Endodermal cell (in vitro differentiated cells): ENCODE data around the gene MACO1. TPM values are rescaled to one million over a fixed set of nuclear protein-coding genes. Genes with fewer than 3 reads are reported as not detected.
"Not testable (repeated sequence)": the region's sequence is repeated elsewhere in the genome, so short reads cannot be mapped to it uniquely, and the experiment has no call there.

Experiments used
- DNase-seq: peaks from one replicate; pipeline ENCODE4 v3.0.0-alpha.2; 2017
- H3K27ac ChIP-seq: 2 replicates; pipeline ENCODE4 v1.5.1; 2013; ENCODE audit warnings: mild to moderate bottlenecking, low read depth, low read length, moderate library complexity
- H3K27me3 ChIP-seq: 2 replicates; pipeline ENCODE4 v1.6.1; 2013; ENCODE audit warnings: mild to moderate bottlenecking, low read length, moderate library complexity; ENCODE audit not compliant: insufficient read depth, control insufficient read depth, poor library complexity, severe bottlenecking
- H3K36me3 ChIP-seq: 2 replicates; pipeline ENCODE4 v1.7.0; 2013; ENCODE audit warnings: mild to moderate bottlenecking, low read length, moderate library complexity; ENCODE audit not compliant: control insufficient read depth, insufficient read depth
- H3K4me1 ChIP-seq: one replicate; pipeline ENCODE4 v1.7.0; 2013; ENCODE audit warnings: low read length; ENCODE audit not compliant: control insufficient read depth, insufficient read depth
- H3K4me3 ChIP-seq: 2 replicates; pipeline ENCODE4 v1.5.1; 2013; ENCODE audit warnings: mild to moderate bottlenecking, low read length, moderate library complexity
- H3K9ac ChIP-seq: 2 replicates; pipeline ENCODE4 v1.6.1; 2013; ENCODE audit warnings: mild to moderate bottlenecking, low read length, moderate library complexity; ENCODE audit not compliant: poor library complexity, severe bottlenecking; ENCODE audit errors: extremely low read depth
- H3K9me3 ChIP-seq: 2 replicates; pipeline ENCODE4 v1.6.1; 2013; ENCODE audit warnings: mild to moderate bottlenecking, low read length, moderate library complexity; ENCODE audit not compliant: control insufficient read depth
- H3K27ac Mint-ChIP-seq: 2 replicates; pipeline ENCODE4 v1.8.0; 2020; ENCODE audit warnings: mixed read lengths
- H3K27me3 Mint-ChIP-seq: 2 replicates; pipeline ENCODE4 v1.8.0; 2021; ENCODE audit warnings: mild to moderate bottlenecking, mixed read lengths; ENCODE audit not compliant: insufficient read depth
- H3K36me3 Mint-ChIP-seq: 2 replicates; pipeline ENCODE4 v1.8.0; 2020; ENCODE audit warnings: low read depth, mixed read lengths
- H3K4me1 Mint-ChIP-seq: 2 replicates; pipeline ENCODE4 v1.8.0; 2020; ENCODE audit warnings: mixed read lengths
- H3K4me3 Mint-ChIP-seq: 2 replicates; pipeline ENCODE4 v1.8.0; 2020; ENCODE audit warnings: mild to moderate bottlenecking, moderate library complexity, mixed read lengths
- H3K9me3 Mint-ChIP-seq: 2 replicates; pipeline ENCODE4 v1.8.0; 2020; ENCODE audit warnings: mild to moderate bottlenecking, mixed read lengths
- WGBS, 2 experiments: methylation state at CpG; one replicate each; pipeline versions ENCODE4 v1.1.5 to v1.1.7; 2013; ENCODE audit warnings: missing lambda C conversion rate in 2 of 2, mixed read lengths in 1 of 2; ENCODE audit not compliant: insufficient coverage in 1 of 2, insufficient read length in 1 of 2; 5-methylcytosine and 5-hydroxymethylcytosine counted together
- total RNA-seq, 2 donors: library from RNA; stranded (reverse); fragmentation: NEBNext Ultra II Directional in 1 of 2; extraction: Animal tissue kit (Norgen Biotek cat#: 25700) in 1 of 2; gene quantifications; 2 replicates in 1 of 2; 3 replicates in 1 of 2; pipeline ENCODE4 v1.2.1, GENCODE V29; 2021
- TF ChIP-seq, protein P1 (sequence below): fragments of 200-600 bp; sonication (generic); conservative IDR thresholded peaks from 2 replicates; pipeline ENCODE4 v1.5.0; 2021; ENCODE audit warnings: antibody characterized with exemption, mild to moderate bottlenecking

Gene MACO1
- total RNA-seq, 2 donors from 2014 or later, result 13.1 to 14.1 TPM

DNA sequence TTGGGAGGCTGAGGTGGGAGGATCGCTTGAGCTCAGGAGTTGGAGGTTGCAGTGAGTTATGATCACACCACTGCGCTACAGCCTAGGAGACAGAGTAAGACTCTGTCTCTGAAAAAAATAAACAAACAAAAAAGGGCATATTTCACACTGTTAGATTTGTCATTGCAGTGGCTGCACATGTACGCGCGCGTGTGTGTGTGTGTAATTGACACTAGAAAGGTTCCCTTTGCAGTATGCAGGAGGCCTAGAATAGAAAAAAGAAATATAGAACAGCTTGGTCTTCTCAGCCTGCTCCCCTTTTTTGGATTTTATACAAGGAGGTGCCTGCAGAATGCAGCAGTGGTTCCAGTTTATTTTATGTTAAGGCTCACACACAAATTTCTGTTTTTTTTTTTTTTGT is 8.6 kb downstream of the MACO1 start:
- TF ChIP-seq, protein P1, sequence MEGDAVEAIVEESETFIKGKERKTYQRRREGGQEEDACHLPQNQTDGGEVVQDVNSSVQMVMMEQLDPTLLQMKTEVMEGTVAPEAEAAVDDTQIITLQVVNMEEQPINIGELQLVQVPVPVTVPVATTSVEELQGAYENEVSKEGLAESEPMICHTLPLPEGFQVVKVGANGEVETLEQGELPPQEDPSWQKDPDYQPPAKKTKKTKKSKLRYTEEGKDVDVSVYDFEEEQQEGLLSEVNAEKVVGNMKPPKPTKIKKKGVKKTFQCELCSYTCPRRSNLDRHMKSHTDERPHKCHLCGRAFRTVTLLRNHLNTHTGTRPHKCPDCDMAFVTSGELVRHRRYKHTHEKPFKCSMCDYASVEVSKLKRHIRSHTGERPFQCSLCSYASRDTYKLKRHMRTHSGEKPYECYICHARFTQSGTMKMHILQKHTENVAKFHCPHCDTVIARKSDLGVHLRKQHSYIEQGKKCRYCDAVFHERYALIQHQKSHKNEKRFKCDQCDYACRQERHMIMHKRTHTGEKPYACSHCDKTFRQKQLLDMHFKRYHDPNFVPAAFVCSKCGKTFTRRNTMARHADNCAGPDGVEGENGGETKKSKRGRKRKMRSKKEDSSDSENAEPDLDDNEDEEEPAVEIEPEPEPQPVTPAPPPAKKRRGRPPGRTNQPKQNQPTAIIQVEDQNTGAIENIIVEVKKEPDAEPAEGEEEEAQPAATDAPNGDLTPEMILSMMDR, result no peak
- Mint-ChIP-seq H3K4me1 (peaks cover 7% of the 10 kb centered on the region), H3K36me3 (no peaks in the 10 kb centered on the region), H3K27ac (no peak overlapping the region), H3K9me3 (no peaks in the 10 kb centered on the region), H3K27me3 (no peaks in the 10 kb centered on the region), H3K4me3 (no peak overlapping the region)
- no peaks in the 10 kb centered on the region for H3K36me3 ChIP-seq
- H3K27me3 ChIP-seq, result no peaks in the 10 kb centered on the region
- H3K4me3 ChIP-seq, result no peak overlapping the region
- no peaks in the 10 kb centered on the region for H3K9me3 ChIP-seq
- H3K4me1 ChIP-seq, result peaks cover 2% of the 10 kb centered on the region
- WGBS, 2 experiments, result 82 to 83% methylated on average over 6 of the region's 6 CpGs
- no peak overlapping the region for H3K9ac ChIP-seq
- H3K27ac ChIP-seq, result no peak overlapping the region
- DNase-seq, result no peak

DNA sequence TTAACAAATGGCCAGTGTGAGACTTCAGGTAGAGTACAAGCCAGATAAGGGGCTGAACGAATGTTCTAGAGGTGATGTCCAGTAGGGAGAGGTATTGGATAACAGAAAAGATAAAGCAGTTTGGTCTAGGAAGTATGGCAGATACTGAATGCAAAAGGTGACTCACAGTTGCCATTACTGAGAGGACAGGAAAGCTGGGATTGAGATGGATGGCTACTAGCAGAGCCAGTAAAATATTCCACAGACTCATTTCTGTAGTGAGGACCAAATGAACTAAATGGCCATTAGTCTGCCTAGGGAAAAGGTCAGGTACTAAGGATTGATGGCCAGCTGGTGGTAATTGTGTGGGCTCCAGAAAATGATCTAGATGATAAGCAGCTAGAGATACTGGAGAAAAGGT is 11.5 kb downstream of the MACO1 start:
- no peak overlapping the region for H3K27ac Mint-ChIP-seq
- Histone ChIP-seq H3K4me1 (no peaks in the 10 kb centered on the region), H3K27ac (no peak overlapping the region), H3K4me3 (no peak overlapping the region), H3K27me3 (no peaks in the 10 kb centered on the region), H3K9me3 (no peaks in the 10 kb centered on the region), H3K36me3 (peaks cover 5% of the 10 kb centered on the region), H3K9ac (no peak overlapping the region)
- peaks cover 3% of the 10 kb centered on the region for H3K4me1 Mint-ChIP-seq
- 78 to 85% methylated on average over 1 of the region's 1 CpG for WGBS, 2 experiments
- TF ChIP-seq, protein P1, result no peak
- no peaks in the 10 kb centered on the region for H3K9me3 Mint-ChIP-seq
- no peaks in the 10 kb centered on the region for H3K36me3 Mint-ChIP-seq
- no peak for DNase-seq
- no peaks in the 10 kb centered on the region for H3K27me3 Mint-ChIP-seq
- H3K4me3 Mint-ChIP-seq, result no peak overlapping the region

DNA sequence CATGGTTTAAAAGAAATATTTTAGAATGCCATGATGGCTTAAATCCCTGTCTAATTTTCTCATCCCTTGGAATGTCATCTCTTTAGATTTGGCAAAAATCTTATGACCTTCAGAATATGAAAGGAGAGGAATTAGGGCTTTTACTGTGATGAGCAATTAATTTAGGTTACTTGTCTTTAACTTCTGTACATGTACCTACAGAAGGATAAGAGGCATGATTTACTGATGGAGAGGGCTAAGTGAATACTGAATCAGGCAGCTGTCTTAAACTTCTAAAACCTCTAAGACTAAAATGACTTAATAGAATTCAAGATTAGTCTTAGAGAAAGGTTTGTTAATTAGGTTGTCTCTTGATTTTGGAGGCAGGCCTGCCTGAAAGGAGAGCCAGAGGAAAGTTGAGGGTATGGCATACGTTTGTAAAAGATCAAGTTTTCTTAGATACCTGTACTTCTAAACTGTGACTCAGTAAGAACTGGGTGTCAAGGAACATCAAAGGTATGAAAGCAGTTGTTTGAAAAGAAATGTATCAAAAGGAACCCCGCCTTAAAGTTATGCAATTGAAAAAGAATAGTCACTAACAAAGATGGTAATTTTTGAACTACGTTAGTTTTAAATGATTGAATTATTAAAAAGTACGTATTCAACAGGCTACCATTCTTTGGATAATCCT is 12.5 kb downstream of the MACO1 start:
- Histone ChIP-seq H3K27me3 (no peaks in the 10 kb centered on the region), H3K36me3 (peaks cover 14% of the 10 kb centered on the region), H3K4me3 (no peak overlapping the region), H3K27ac (no peak overlapping the region), H3K9me3 (no peaks in the 10 kb centered on the region), H3K4me1 (no peaks in the 10 kb centered on the region), H3K9ac (no peak overlapping the region)
- Mint-ChIP-seq H3K9me3 (no peaks in the 10 kb centered on the region), H3K36me3 (peaks cover 6% of the 10 kb centered on the region), H3K27me3 (no peaks in the 10 kb centered on the region), H3K4me1 (peaks cover 3% of the 10 kb centered on the region), H3K4me3 (no peak overlapping the region), H3K27ac (no peak overlapping the region)
- DNase-seq, result no peak
- WGBS, 2 experiments, result 92 to 100% methylated on average over 4 of the region's 4 CpGs
- TF ChIP-seq, protein P1, result no peak

DNA sequence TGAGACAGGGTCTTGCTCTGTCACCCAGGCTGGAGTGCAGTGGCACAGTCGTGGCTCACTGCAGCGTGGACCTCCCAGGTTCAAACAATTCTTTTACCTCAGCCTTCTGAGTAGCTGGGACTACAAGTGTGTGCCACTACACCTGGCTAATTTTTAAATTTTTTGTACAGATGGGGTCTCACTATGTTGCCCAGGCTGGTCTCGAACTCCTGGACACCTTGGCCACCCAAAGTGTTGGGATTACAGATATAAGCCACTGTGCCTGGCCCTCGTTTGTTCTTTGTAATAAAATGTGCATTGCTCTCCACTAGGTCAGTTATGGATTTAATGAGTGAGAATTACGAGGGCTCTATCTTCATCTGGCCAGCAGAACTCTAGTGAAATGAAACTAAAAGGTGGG is 13.9 kb downstream of the MACO1 start:
- not testable (repeated sequence) for H3K9me3 Mint-ChIP-seq, H3K4me1 Mint-ChIP-seq, DNase-seq, H3K36me3 Mint-ChIP-seq, H3K27ac Mint-ChIP-seq, H3K9me3 ChIP-seq, H3K4me1 ChIP-seq, H3K27ac ChIP-seq, H3K9ac ChIP-seq, H3K4me3 Mint-ChIP-seq, H3K27me3 Mint-ChIP-seq, H3K4me3 ChIP-seq, H3K27me3 ChIP-seq
- WGBS, 2 experiments, result 94 to 96% methylated on average over 4 to 5 of the region's 5 CpGs
- peaks cover 25% of the 10 kb centered on the region for H3K36me3 ChIP-seq
